HG03097 (cell line): ENCODE results near the gene IREB2.
"Not testable (repeated sequence)": the region's sequence is repeated elsewhere in the genome, so short reads cannot be mapped to it uniquely, and the experiment has no call there.

Experiments
- ATAC-seq: cut with Tn5 transposase; IDR thresholded peaks from one replicate; pipeline ENCODE4 v1.9.1; 2021; ENCODE audit not compliant: unreplicated experiment, low FRiP score

Gene IREB2

GRCh38 chr15:78461171-78461888 lies 23.3 kb downstream of the IREB2 start:
- ATAC-seq, result no peak

GRCh38 chr15:78469031-78469430 lies 31.0 kb downstream of the IREB2 start:
- no peak for ATAC-seq

- no peak for ATAC-seq
These were observed 39.3 kb downstream of the IREB2 start for GRCh38 chr15:78477295-78477694.

- ATAC-seq, result no peak
These were observed 41.6 kb downstream of the IREB2 start for GRCh38 chr15:78479650-78480049.

- no peak for ATAC-seq
These were observed 43.9 kb downstream of the IREB2 start for GRCh38 chr15:78481917-78482316.

GRCh38 chr15:78492872-78493271 lies 54.9 kb downstream of the IREB2 start:
- no peak for ATAC-seq

GRCh38 chr15:78501857-78502256 lies 63.8 kb downstream of the IREB2 start:
- no peak for ATAC-seq

GRCh38 chr15:78502641-78503040 lies 64.6 kb downstream of the IREB2 start:
- no peak for ATAC-seq

- ATAC-seq, result peak; percentile 81
These were observed 69.2 kb downstream of the IREB2 start, which contains the start of gene HYKK for GRCh38 chr15:78506971-78507830. HYKK (plus strand) TSS chr15:78507577; CDS start chr15:78513089, 5,512 bp downstream.

- peak; percentile 15 for ATAC-seq
These were observed 69.8 kb downstream of the IREB2 start for GRCh38 chr15:78507831-78508160.

GRCh38 chr15:78508272-78508671 lies 70.3 kb downstream of the IREB2 start:
- ATAC-seq, result no peak

GRCh38 chr15:78509726-78510312 lies 71.8 kb downstream of the IREB2 start:
- ATAC-seq, result no peak

GRCh38 chr15:78520035-78520434 lies 82.0 kb downstream of the IREB2 start:
- not testable (repeated sequence) for ATAC-seq

GRCh38 chr15:78524230-78524629 lies 86.2 kb downstream of the IREB2 start:
- no peak for ATAC-seq

- no peak for ATAC-seq
These were observed 89.3 kb downstream of the IREB2 start for GRCh38 chr15:78527325-78527724.

- ATAC-seq, result no peak
These were observed 95.3 kb downstream of the IREB2 start for GRCh38 chr15:78533331-78533730.

- ATAC-seq, result no peak
These were observed 98.1 kb downstream of the IREB2 start for GRCh38 chr15:78536134-78536533.

GRCh38 chr15:78537266-78537905 lies 99.4 kb downstream of the IREB2 start:
- ATAC-seq, result no peak

- no peak for ATAC-seq
These were observed 100.3 kb downstream of the IREB2 start for GRCh38 chr15:78538358-78538757.

GRCh38 chr15:78539464-78540140 lies 101.6 kb downstream of the IREB2 start:
- ATAC-seq, result peak; percentile 2
